Measurements from ENCODE around the gene SPECC1.

GRCh38 chr17:20189979-20190378 is 180.8 kb downstream of the SPECC1 start:
- TF ChIP-seq CTCF (conservative IDR thresholded peaks at IDR 0.05) = no peak
- TF ChIP-seq EZH2 (IDR thresholded peaks at IDR 0.05; ENCODE audit: low read depth) = no peak

All from PC-9 (cell line).